GM21423 (cell line): ENCODE data around the gene SEPHS2.
"Not testable (repeated sequence)": the region's sequence is repeated elsewhere in the genome, so short reads cannot be mapped to it uniquely, and the experiment has no call there.

ENCODE experiments used
- ATAC-seq: cut with Tn5 transposase; IDR thresholded peaks from one replicate; pipeline ENCODE4 v1.9.1; 2021; ENCODE audit warnings: mild to moderate bottlenecking, moderate library complexity; ENCODE audit not compliant: unreplicated experiment

The SEPHS2 gene

GRCh38 chr16:30470632-30470995, 24.9 kb upstream of the SEPHS2 start:
- ATAC-seq, result no peak

DNA sequence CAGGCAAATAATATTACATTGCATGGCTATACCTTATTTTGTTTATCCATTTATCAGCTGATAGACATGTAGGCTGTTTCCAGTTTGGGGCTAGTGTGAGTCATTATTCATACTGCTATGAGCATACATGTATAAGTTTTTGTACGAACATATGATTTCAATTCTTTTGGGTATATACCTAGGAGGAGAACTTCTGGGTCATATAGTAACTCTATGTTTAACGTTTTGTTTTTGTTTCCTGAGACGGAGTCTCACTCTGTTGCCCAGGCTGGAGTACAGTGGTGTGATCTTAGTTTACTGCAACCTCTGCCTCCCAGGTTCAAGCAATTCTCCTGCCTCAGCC, 24.5 kb upstream of the SEPHS2 start:
- ATAC-seq, result no peak

- ATAC-seq, result no peak
Measured at GRCh38 chr16:30464078-30464477, 18.4 kb upstream of the SEPHS2 start.

DNA sequence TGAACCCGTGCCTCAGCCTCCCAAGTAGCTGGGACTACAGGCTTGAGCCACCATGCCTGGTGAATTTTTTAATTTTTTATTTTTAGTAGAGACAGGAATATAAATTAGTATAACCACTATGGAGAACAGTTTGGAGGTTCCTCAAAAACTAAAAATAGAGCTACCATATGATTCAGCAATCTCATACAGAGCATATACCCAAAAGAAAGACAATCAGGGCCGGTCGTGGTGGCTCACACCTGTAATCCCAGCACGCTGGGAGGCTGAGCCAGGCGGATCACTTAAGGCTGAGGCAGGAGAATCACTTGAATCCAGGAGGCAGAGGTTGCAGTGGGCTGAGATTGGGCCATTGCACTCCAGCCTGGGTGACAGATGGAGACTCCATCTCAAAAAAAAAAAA, 15.8 kb upstream of the SEPHS2 start:
- ATAC-seq, result not testable (repeated sequence)

GRCh38 chr16:30459456-30459855, 13.8 kb upstream of the SEPHS2 start:
- ATAC-seq, result no peak

- ATAC-seq, result peak; percentile 82
Measured at GRCh38 chr16:30458561-30459394, 13.1 kb upstream of the SEPHS2 start.

GRCh38 chr16:30457743-30458560, 12.3 kb upstream of the SEPHS2 start:
- no peak for ATAC-seq

DNA sequence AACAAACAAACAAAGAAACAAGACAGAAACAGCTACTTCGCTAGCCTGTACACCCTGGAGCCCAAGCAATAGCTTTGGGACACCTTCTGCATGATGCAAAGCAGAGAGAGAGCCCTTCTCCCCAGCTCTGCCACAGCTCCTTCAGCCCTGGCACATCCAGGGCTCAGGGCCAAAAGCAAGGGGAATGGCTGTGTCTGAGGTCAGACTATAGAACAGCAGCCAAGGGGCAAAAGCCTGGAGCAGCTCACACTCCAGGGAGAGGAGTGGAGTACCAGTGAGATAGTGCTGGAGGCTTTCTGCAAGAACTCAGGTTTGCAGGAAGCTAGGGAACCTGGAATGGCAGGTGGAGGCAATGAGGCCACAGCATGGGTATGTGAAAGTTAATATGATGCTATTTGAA, 11.6 kb upstream of the SEPHS2 start:
- ATAC-seq, result no peak

GRCh38 chr16:30456302-30456701, 10.6 kb upstream of the SEPHS2 start:
- no peak for ATAC-seq

DNA sequence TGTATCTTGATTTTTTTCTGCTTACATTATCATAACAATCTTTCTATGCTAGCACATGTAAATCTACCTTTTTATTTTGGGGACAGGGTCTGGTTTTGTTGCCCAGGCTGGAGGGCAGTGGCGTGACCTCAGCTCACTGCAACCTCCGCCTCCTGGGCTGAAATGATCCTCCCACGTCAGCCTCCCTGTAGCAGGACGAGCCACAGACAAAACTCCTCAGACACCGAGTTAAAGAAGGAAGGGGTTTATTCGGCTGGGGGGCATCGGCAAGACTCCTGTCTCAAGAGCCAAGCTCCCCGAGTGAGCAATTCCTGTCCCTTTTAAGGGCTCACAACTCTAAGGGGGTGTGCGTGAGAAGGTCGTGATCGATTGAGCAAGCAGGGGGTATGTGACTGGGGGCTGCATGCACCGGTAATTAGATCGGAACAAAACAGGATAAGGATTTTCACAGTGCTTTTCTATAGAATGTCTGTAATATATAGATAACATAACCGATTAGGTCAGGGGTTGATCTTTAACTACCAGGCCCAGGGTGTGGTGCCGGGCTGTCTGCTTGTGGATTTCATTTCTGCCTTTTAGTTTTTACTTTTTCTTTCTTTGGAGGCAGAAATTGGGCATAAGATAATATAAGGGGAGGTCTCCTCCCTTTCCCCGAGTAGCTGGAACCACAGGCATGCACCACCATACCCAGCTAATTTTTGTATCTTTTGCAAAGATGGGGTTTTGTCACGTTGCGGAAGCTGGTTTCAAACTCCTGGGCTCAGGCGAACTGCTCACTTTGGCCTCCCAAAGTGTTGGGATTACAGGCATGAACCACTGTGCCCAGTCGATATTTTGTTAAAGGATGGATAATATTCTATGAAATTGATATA, 7.3 kb upstream of the SEPHS2 start:
- ATAC-seq, result not testable (repeated sequence)

DNA sequence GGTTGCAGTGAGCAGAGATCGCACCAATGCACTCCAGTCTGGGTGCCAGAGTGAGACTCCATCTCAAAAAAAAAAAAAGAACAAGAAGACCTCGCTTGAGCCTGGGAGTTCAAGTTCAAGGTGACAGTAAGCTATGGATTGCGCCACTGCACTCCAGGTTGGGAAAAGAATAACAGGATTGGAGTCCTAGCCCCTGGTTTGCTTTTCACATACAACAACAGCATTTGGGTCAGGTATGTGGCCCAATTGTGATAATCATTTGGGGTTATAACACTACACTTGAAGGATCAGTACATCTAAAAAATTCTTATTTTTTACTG, 3.4 kb upstream of the SEPHS2 start:
- ATAC-seq, result no peak

DNA sequence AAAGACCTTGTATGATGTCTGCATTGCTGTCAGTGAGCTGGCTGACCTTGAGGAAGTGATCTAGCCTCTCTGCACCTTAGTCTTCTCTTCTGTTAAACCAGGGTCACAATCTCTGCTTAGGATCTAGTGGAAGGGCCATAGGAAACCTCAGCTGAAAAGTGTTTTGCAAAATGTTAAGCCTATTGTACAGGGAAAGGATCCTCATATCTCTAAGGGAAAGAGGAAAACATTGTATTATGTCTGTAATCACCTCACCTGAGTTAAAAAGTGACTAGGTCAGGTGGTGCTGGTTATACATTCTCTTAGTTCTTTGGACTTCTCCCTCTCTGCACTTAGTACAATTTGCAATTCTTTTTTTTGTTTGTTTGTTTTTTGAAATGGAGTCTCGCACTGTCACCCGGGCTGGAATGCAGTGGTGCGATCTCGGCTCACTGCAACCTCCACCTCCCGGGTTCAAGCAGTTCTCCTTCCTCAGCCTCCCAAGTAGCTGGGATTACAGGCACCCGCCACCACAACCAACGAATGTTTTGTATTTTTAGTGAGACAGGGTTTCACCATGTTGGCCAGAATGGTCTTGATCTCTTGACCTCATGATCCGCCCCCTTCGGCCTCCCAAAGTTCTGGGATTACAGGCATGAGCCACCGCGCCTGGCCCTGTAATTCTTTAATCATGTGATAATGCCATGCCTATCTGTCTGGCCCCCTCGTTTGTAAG, 2.0 kb upstream of the SEPHS2 start:
- no peak for ATAC-seq

GRCh38 chr16:30446203-30446595, 525 bp upstream of the SEPHS2 start:
- no peak for ATAC-seq

DNA sequence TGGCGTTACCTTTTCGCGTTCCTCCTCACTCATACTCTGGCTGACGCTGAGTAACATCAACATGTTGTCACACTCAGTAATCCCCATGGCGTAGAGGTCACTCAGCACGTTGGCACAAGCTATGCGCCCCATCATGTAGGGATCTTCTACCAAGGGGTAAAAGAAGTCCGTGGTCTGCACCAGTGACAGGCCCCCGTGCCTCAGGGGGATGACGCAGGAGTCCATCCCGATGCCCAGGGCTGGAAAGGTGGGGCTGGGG, 596 bp downstream of the SEPHS2 start:
- ATAC-seq, result no peak

- no peak for ATAC-seq
Measured at GRCh38 chr16:30444231-30445148, 1.2 kb downstream of the SEPHS2 start.

GRCh38 chr16:30443631-30444030, 2.0 kb downstream of the SEPHS2 start:
- ATAC-seq, result no peak

GRCh38 chr16:30439720-30440348, 5.8 kb downstream of the SEPHS2 start:
- no peak for ATAC-seq

- no peak for ATAC-seq
Measured at GRCh38 chr16:30438835-30439234, 6.8 kb downstream of the SEPHS2 start.

GRCh38 chr16:30437511-30438046, 8.1 kb downstream of the SEPHS2 start:
- ATAC-seq, result no peak
